Fibroblast of lung (primary cell): Measurements from ENCODE around the gene EPS8.

Source experiments
- EZH2 ChIP-seq: IDR thresholded peaks from 2 replicates; pipeline ENCODE4 v1.5.1; 2012; ENCODE audit warnings: low read length, control low read depth, mild to moderate bottlenecking; ENCODE audit errors: missing control alignments
- TF ChIP-seq, protein P1 (sequence below), 2 donors: IDR thresholded peaks in 1 of 2; conservative IDR thresholded peaks in 1 of 2; 1 replicate in 1 of 2; 2 replicates in 1 of 2; pipeline ENCODE4 v1.5.1; 2011 to 2012; ENCODE audit warnings: low read length in 2 of 2, control low read depth in 1 of 2, inconsistent platforms in 1 of 2, low read depth in 1 of 2, mild to moderate bottlenecking in 1 of 2

DNA sequence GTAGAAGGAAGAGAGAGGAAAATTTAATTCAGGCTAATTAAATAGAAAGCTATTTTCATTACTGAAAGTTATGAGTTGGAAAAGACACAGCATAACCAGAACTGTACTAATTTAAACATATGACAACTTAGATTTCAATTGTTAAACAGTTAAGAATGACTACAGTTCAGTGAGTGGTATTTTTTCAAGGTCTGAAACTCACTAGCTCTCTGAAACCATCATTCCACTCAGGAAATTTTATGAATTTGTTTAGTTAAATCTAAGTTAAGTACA, 62.4 kb downstream of the EPS8 start:
- TF ChIP-seq, protein P1, sequence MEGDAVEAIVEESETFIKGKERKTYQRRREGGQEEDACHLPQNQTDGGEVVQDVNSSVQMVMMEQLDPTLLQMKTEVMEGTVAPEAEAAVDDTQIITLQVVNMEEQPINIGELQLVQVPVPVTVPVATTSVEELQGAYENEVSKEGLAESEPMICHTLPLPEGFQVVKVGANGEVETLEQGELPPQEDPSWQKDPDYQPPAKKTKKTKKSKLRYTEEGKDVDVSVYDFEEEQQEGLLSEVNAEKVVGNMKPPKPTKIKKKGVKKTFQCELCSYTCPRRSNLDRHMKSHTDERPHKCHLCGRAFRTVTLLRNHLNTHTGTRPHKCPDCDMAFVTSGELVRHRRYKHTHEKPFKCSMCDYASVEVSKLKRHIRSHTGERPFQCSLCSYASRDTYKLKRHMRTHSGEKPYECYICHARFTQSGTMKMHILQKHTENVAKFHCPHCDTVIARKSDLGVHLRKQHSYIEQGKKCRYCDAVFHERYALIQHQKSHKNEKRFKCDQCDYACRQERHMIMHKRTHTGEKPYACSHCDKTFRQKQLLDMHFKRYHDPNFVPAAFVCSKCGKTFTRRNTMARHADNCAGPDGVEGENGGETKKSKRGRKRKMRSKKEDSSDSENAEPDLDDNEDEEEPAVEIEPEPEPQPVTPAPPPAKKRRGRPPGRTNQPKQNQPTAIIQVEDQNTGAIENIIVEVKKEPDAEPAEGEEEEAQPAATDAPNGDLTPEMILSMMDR (conservative IDR thresholded peaks at IDR 0.05 in 1 of 2, IDR thresholded peaks at IDR 0.05 in 1 of 2; ENCODE audit: low read depth in 1 of 2, low read length in 2 of 2): no peak
- no peak for TF ChIP-seq EZH2
